CD4-positive, alpha-beta T cell treated with Interleukin-4 for 4 hours (primary cell): ENCODE measurements around the gene CD300A.
"Not testable (repeated sequence)": the region's sequence is repeated elsewhere in the genome, so short reads cannot be mapped to it uniquely, and the experiment has no call there.

Experiments
- DNase-seq: peaks from one replicate; pipeline ENCODE4 v3.0.0-alpha.2; 2020

Gene CD300A

GRCh38 chr17:74485022-74485743 lies 18.7 kb downstream of the CD300A start:
- no peak for DNase-seq

GRCh38 chr17:74485841-74486240 lies 19.4 kb downstream of the CD300A start:
- no peak for DNase-seq

DNA sequence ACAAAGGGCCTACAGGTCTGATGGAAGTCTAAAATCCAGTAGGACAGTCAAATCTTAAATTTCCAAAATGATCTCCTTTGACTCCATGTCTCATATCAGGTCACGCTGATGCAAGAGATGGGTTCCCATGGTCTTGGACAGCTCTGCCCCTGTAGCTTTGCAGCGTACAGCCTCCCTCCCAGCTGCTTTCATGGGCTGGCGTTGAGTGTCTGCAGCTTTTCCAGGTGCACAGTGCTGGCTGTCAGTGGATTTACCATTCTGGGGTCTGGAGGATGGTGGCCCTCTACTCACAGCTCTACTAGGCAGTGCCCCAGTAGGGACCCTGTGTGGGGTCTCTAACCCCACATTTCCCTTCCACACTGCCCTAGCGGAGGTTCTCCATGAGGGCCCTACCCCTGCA lies 21.8 kb downstream of the CD300A start:
- DNase-seq: not testable (repeated sequence)

DNA sequence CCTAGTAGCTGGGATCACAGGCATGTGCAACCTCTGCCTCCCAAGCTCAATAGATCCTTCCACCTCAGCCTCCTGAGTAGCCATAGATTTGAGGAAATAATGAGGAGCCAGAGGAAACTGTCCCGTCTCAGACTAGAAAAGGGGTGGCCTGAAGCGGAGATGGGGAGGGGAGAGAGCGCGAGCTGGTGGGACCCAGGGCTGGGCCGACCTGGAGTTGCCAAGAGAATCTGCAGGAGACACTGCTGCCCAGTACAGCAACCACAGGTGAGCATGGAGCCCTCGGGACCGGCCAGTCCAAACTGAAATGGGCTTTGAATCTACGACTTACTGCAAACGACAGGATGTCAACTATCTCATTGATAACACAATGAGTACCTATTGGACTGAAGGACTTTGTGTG lies 24.3 kb downstream of the CD300A start:
- no peak for DNase-seq

DNA sequence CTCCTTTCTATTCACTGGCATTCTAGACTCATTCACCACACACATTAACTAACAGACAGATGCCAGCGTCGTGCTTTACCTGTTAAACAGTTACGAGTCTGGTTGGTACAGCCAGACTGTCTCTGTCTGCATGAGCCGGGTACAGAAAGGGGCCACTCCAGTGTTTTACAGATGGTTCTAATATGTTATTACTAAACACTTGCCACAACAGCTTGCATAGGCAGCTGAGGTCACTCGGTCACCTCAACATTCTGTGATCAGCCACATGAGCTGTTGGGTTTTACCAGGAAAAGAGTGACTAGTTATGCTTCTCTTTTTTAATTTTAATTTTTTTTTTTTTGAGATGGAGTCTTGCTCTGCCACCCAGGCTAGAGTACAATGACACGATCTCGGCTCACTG lies 25.2 kb downstream of the CD300A start:
- DNase-seq: peak; percentile 50

GRCh38 chr17:74493331-74493833 lies 26.9 kb downstream of the CD300A start:
- DNase-seq: peak; percentile 71

DNA sequence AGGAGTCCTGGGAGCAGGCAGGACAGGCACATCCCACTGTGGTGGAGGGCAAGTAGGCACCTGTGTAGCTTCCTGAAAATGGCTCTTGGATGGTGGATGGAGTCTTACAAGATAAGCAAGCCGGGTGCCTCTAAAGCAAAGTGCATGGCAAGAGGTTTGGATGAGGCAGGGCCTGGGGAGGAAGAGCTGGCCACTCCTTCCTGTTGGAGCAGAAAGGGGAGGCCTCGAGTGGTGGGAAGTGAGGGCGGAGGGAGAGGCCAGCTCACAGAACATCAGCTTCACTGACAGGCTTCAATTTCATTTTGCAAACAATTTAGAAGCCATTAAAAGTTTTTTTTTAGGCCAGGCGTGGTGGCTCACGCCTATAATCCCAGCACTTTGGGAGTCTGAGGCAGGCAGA lies 31.0 kb downstream of the CD300A start:
- no peak for DNase-seq

- no peak for DNase-seq
These were observed 33.6 kb downstream of the CD300A start for GRCh38 chr17:74499992-74500391.

GRCh38 chr17:74502861-74503260 lies 36.4 kb downstream of the CD300A start:
- DNase-seq: no peak

DNA sequence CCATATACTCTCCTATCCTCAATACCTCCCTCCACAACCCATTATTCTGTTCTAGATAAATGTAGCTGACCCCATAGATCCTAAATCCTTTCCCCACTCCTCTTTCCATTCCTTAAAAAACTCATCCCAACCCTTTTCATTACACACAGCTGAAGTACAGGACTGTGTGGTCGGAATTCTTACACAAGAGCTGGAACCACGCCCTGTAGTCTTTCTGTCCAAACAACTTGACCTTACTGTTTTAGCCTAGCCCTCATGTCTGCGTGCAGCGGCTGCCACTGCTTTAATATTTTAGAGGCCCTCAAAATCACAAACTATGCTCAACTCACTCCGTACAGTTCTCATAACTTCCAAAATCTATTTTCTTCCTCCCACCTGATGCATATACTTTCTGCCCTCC lies 37.5 kb downstream of the CD300A start:
- DNase-seq: not testable (repeated sequence)

GRCh38 chr17:74508156-74508555 lies 41.7 kb downstream of the CD300A start:
- no peak for DNase-seq

DNA sequence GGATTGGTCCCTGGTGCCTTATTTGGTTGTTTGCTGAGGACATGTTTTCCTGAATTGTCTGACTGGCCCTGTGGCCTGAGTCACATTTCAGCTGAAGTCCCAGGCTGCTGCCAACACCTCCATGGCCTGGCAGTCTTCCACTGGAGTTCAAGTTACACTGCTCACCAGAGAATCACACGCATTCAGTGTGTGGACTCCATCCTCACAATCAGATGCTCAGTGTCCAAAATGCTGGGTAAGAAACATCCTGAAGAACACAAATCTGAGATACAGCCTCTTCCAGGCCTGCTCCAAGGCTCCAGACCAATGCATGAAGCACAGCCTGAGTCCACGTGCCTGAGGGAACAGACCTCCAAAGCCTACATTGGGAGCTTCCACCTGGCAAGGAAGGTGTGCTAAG lies 45.6 kb downstream of the CD300A start:
- DNase-seq: no peak

GRCh38 chr17:74512624-74513091 lies 46.2 kb downstream of the CD300A start:
- no peak for DNase-seq

DNA sequence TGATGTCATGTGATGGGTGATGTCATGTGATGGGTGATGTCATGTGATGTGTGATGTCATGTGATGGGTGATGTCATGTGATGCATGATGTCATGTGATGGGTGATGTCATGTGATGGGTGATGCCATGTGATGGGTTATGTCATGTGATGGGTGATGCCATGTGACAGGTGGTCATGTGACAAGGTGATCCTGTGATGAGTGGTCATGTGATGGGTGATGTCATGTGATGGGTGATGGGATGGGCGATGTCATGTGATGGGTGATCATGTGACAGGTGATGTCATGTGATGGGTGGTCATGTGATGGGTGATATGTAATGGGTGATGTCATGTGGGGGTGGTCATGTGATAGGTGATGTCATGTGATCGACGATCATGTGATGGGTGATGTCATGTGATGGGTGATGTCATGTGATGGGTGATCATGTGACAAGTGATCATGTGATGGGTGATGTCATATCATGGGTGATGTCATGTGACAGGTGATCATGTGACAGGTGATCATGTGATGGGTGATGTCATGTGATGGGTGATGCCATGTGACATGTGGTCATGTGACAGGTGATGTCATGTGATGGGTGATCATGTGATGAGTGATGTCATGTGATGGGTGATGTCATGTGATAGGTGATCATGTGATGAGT lies 47.7 kb downstream of the CD300A start:
- DNase-seq: no peak

- DNase-seq: no peak
These were observed 48.3 kb downstream of the CD300A start for GRCh38 chr17:74514632-74515334.

DNA sequence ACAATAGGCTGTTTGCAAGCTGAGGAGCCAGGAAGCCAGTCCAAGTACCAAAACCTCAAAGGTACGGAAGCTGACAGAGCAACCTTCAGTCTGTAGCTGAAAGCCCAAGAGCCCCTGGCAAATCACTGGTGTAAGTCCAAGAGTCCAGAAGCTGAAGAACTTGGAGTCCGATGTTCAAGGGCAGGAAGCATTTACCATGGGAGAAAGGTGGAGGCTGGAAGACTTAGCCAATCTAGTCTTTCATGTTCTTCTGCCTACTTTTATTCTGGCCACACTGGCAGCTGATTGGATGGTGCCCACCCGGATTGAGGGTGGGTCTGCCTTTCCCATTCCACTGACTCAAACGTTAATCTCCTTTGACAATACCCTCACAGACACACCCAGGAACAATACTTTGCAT lies 49.5 kb downstream of the CD300A start:
- no peak for DNase-seq

DNA sequence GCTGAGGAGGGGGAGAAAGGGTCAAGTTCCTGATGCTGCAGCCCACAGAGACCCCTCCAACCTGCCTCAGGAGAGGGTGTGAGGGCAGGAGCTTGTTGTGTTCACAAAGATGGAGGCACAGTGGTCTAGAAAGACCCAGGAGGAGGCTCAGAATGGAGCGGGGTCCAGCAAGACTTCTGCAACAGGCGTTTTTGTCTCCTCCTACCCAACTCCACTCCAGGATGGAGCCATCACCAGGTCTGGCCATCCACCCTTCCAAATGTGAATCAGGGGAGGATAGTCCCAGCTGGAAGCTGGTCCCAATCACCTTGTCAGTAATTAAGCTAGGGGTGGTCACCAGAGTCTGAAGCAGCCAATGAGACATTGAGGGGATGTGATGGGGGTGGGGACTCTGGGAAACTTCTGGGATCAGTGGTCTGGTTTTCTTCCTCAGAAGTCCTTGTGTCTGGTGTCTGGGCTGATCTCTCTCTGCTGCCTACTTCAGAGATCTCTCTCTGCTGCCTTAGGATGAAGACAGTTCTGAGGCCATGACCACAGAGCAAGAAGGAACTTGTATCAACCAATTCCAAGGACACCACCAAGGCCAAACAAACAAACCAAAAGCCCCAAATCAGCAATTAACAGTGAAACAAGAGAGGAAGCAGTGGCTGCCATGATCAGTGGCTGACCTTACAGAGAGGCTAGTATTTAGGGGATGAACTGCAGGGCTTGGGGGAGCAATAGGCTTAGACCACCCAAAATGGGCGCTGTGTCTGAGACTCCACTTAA lies 50.3 kb downstream of the CD300A start:
- no peak for DNase-seq

GRCh38 chr17:74518413-74518981 lies 52.1 kb downstream of the CD300A start:
- not testable (repeated sequence) for DNase-seq

GRCh38 chr17:74520016-74520434 lies 53.6 kb downstream of the CD300A start:
- DNase-seq: no peak

- no peak for DNase-seq
These were observed 54.5 kb downstream of the CD300A start for GRCh38 chr17:74520790-74521480.

DNA sequence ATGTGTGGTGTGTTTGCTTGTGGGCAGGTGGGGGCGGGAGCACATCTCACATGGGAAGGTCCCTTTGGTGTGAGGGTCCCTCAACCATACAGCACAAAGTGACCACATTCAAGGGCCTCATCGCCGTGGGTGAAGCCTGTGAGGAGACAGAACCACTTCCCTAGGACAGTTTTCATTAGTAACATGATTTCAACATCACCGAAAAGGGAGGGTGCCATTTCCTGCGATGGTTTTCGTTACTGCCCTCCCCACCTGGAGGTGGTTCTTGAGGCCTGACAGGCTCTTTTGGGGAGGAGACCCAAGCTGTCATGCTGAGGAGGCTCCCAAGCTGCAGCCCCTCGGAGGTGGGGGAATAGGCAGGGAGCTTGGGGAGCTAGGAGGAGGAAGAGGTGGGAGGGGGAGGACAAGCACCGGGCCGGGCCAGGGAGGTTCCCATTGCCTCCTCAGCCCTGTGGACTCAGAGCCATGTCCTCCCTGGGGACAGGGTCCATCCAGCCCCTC lies 55.3 kb downstream of the CD300A start:
- DNase-seq: peak; percentile 18
